GM23248 (cell line): ENCODE measurements around the gene TMEM255B. TPM values are rescaled to one million over a fixed set of nuclear protein-coding genes. Genes with fewer than 3 reads are reported as not detected.
"Not testable (repeated sequence)": the region's sequence is repeated elsewhere in the genome, so short reads cannot be mapped to it uniquely, and the experiment has no call there.

ENCODE experiments used
- DNase-seq: peaks from one replicate; pipeline ENCODE4 v3.0.0-alpha.2; 2015
- H2AFZ ChIP-seq: fragments of 200-600 bp; sonication (generic); 2 replicates; pipeline ENCODE4 v1.6.1; 2016; ENCODE audit warnings: antibody characterized with exemption
- H3F3A ChIP-seq: fragments of 200-600 bp; sonication (generic); 2 replicates; pipeline ENCODE4 v1.6.1; 2016; ENCODE audit warnings: mild to moderate bottlenecking, antibody characterized with exemption, mixed run types; ENCODE audit not compliant: insufficient read depth
- H3K27ac ChIP-seq: fragments of 200-600 bp; sonication (generic); 2 replicates; pipeline ENCODE4 v1.5.1; 2016; ENCODE audit warnings: mild to moderate bottlenecking
- H3K27me3 ChIP-seq: fragments of 200-600 bp; sonication (generic); replicated peaks from 2 replicates; pipeline ENCODE4 v1.6.1; 2016; ENCODE audit warnings: mild to moderate bottlenecking; ENCODE audit not compliant: insufficient read depth
- H3K36me3 ChIP-seq: fragments of 200-600 bp; sonication (generic); 2 replicates; pipeline ENCODE4 v1.6.1; 2016; ENCODE audit warnings: low read depth, mild to moderate bottlenecking
- H3K4me1 ChIP-seq: fragments of 200-600 bp; sonication (generic); 2 replicates; pipeline ENCODE4 v1.6.1; 2016; ENCODE audit warnings: mild to moderate bottlenecking; ENCODE audit not compliant: insufficient read depth
- H3K4me2 ChIP-seq: fragments of 200-600 bp; sonication (generic); one replicate; pipeline ENCODE4 v1.6.1; 2016; ENCODE audit warnings: mild to moderate bottlenecking; ENCODE audit not compliant: unreplicated experiment
- H3K4me3 ChIP-seq: fragments of 200-600 bp; sonication (generic); 2 replicates; pipeline ENCODE4 v1.5.1; 2016; ENCODE audit warnings: mild to moderate bottlenecking
- H3K79me2 ChIP-seq: fragments of 200-600 bp; sonication (generic); 2 replicates; pipeline ENCODE4 v1.6.1; 2016; ENCODE audit warnings: mild to moderate bottlenecking; ENCODE audit not compliant: insufficient read depth
- H3K9ac ChIP-seq: fragments of 200-600 bp; sonication (generic); 2 replicates; pipeline ENCODE4 v1.6.1; 2016; ENCODE audit warnings: mild to moderate bottlenecking
- H3K9me2 ChIP-seq: fragments of 200-600 bp; sonication (generic); 2 replicates; pipeline ENCODE4 v1.6.1; 2016; ENCODE audit warnings: mixed run types, mild to moderate bottlenecking, moderate library complexity; ENCODE audit not compliant: insufficient read depth
- H3K9me3 ChIP-seq: fragments of 200-600 bp; sonication (generic); one replicate; pipeline ENCODE4 v1.6.1; 2017; ENCODE audit warnings: low read depth
- H4K20me1 ChIP-seq: fragments of 200-600 bp; sonication (generic); 2 replicates; pipeline ENCODE4 v1.6.0; 2016; ENCODE audit not compliant: insufficient read depth
- EZH2 ChIP-seq: fragments of 200-600 bp; sonication (generic); IDR thresholded peaks from 2 replicates; pipeline ENCODE4 v1.6.1; 2018; ENCODE audit warnings: antibody characterized with exemption, mild to moderate bottlenecking; ENCODE audit not compliant: insufficient read depth, poor library complexity, severe bottlenecking
- EZH2phosphoT487 ChIP-seq: fragments of 200-600 bp; sonication (generic); IDR thresholded peaks from 2 replicates; pipeline ENCODE4 v1.6.1; 2018; ENCODE audit warnings: antibody characterized with exemption, moderate library complexity, mild to moderate bottlenecking, low read depth; ENCODE audit not compliant: insufficient read depth
- WGBS, 2 experiments: methylation state at CpG; one replicate each; pipeline ENCODE4 v1.1.6; 2015 to 2017; ENCODE audit warnings: low lambda C conversion rate in 2 of 2, low coverage in 1 of 2; ENCODE audit errors: missing lambda C conversion rate in 2 of 2; 5-methylcytosine and 5-hydroxymethylcytosine counted together
- in situ Hi-C: fragments of 300-500 bp; cut with MboI; formaldehyde crosslinking; loops from 2 replicates; pipeline ENCODE4 v1.15.0; 2020
- polyA plus RNA-seq: library from polyadenylated mRNA; unstranded; fragments of >200 nt; fragmentation: Nextera tagmentation; extraction: Ambion mirVana; gene quantifications from 2 replicates; pipeline ENCODE4 v1.2.1, GENCODE V29; 2016
- total RNA-seq: library from RNA; depleted of rRNA; stranded (reverse); fragments of >200 nt; shearing (Covaris generic); gene quantifications from 2 replicates; pipeline ENCODE4 v1.2.3, GENCODE V29; 2014

TMEM255B gene
- total and polyA plus RNA-seq, 2 experiments from 2014 or later = 8.2 TPM; not detected in 1

- 0 out of 2 replicates have a peak, but pooled peaks cover 4% of the 10 kb centered on the region for H3K27me3 ChIP-seq
- H3K9ac ChIP-seq = no peak overlapping the region
- 2 to 3% methylated on average over 29 to 33 of the region's 36 CpGs for WGBS, 2 experiments
- H3K36me3 ChIP-seq = no peaks in the 10 kb centered on the region
- no peak overlapping the region for H3K27ac ChIP-seq
- TF ChIP-seq EZH2phosphoT487 (no peak), EZH2 (no peak)
- H4K20me1 ChIP-seq = no peaks in the 10 kb centered on the region
- H3K9me2 ChIP-seq = no peaks in the 10 kb centered on the region
- H3K4me2 ChIP-seq = peak overlapping the region; percentile 81
- peak overlapping the region; percentile 89 for H2AFZ ChIP-seq
- no peaks in the 10 kb centered on the region for H3F3A ChIP-seq
- no peaks in the 10 kb centered on the region for H3K79me2 ChIP-seq
- in situ Hi-C loops = no loop called here
- peak; percentile 77 for DNase-seq
- H3K4me3 ChIP-seq = peak overlapping the region; percentile 71
- H3K4me1 ChIP-seq = no peaks in the 10 kb centered on the region
- no peaks in the 10 kb centered on the region for H3K9me3 ChIP-seq
Measured at GRCh38 chr13:113724780-113725315, 34.2 kb upstream of the TMEM255B start.

- H3K4me2 ChIP-seq = peak overlapping the region; percentile 81
Measured at GRCh38 chr13:113725329-113726105, 33.5 kb upstream of the TMEM255B start.

GRCh38 chr13:113726106-113726821, 32.8 kb upstream of the TMEM255B start:
- H3K27ac ChIP-seq, DNase-seq, H3K79me2 ChIP-seq, H3K4me3 ChIP-seq, H3K9ac ChIP-seq, H3F3A ChIP-seq, in situ Hi-C loops, H4K20me1 ChIP-seq, H3K4me2 ChIP-seq, H3K27me3 ChIP-seq, H3K9me2 ChIP-seq, H3K9me3 ChIP-seq, H3K36me3 ChIP-seq, H3K4me1 ChIP-seq, H2AFZ ChIP-seq: not testable (repeated sequence)
- 43 to 48% methylated on average over 6 to 31 of the region's 54 CpGs for WGBS, 2 experiments

More at GRCh38 chr13:113725329-113726105, 33.5 kb upstream of the TMEM255B start:
- H3K79me2 ChIP-seq, H3K9me2 ChIP-seq, in situ Hi-C loops, H3K4me1 ChIP-seq, H3F3A ChIP-seq, DNase-seq, H2AFZ ChIP-seq, H3K9ac ChIP-seq, H3K9me3 ChIP-seq, H3K27me3 ChIP-seq, H3K27ac ChIP-seq, H3K36me3 ChIP-seq, H4K20me1 ChIP-seq: not testable (repeated sequence)
- 8% methylated on average over 10 of the region's 75 CpGs; no CpG with 5 or more reads in 1 of the 2 experiments for WGBS, 2 experiments
- H3K4me3 ChIP-seq = peak overlapping the region; percentile 71

- peak; percentile 32 for DNase-seq
- no peaks in the 10 kb centered on the region for H3K36me3 ChIP-seq
- no peak overlapping the region for H3K27ac ChIP-seq
- H3K4me2 ChIP-seq = no peak overlapping the region
- no peaks in the 10 kb centered on the region for H3K4me1 ChIP-seq
- no peaks in the 10 kb centered on the region for H3K9me3 ChIP-seq
- H3F3A ChIP-seq = no peaks in the 10 kb centered on the region
- 88 to 96% methylated on average over 10 of the region's 10 CpGs for WGBS, 2 experiments
- peaks cover 4% of the 10 kb centered on the region; the same call in 1 of the 2 replicates for H3K27me3 ChIP-seq
- no peak overlapping the region for H3K4me3 ChIP-seq
- no peaks in the 10 kb centered on the region for H4K20me1 ChIP-seq
- H3K9me2 ChIP-seq = no peaks in the 10 kb centered on the region
- H2AFZ ChIP-seq = no peak overlapping the region
- no peaks in the 10 kb centered on the region for H3K79me2 ChIP-seq
- no peak for TF ChIP-seq EZH2
- TF ChIP-seq EZH2phosphoT487 = no peak
- in situ Hi-C loops = no loop called here
- H3K9ac ChIP-seq = no peak overlapping the region
Measured at GRCh38 chr13:113726961-113727411, 32.0 kb upstream of the TMEM255B start.
